GM12878 (cell line): ENCODE data around the gene ANKRD11. TPM values are rescaled to one million over a fixed set of nuclear protein-coding genes. Genes with fewer than 3 reads are reported as not detected.
A peak's percentile ranks its signal among the peaks of the same experiment; 100 is the strongest.

Experiments
- ATAC-seq: fragments of 200-7000 bp; cut with Tn5 transposase; 3 replicates; pipeline ENCODE4 v1.9.1; 2020; ENCODE audit warnings: mild to moderate bottlenecking, moderate library complexity
- BruUV-seq: library from RNA; stranded (reverse); fragments of 400-500 nt; replicated peaks from 2 replicates; lab custom pipeline; 2021; lab: Mats Ljungman, UMichigan
- CTCF ChIA-PET: fragments of 300-600 bp; sonication (Branson Sonifier 250); formaldehyde crosslinking; extraction: SDS; loops from one replicate; lab custom pipeline; 2021; ENCODE audit warnings: inconsistent platforms; lab: Yijun Ruan, JAX
- POLR2A ChIA-PET: fragments of 350-600 bp; formaldehyde crosslinking; extraction: SDS; loops from one replicate; lab custom pipeline; 2021; ENCODE audit warnings: inconsistent platforms; lab: Charles Lee
- RAD21 ChIA-PET: fragments of 300-600 bp; sonication (Branson Sonifier 250); formaldehyde crosslinking; loops from one replicate; lab custom pipeline; 2023; ENCODE audit warnings: antibody characterized with exemption; ENCODE audit not compliant: unreplicated experiment; lab: Charles Lee
- SMC1A ChIA-PET: fragments of 300-600 bp; sonication (Branson Sonifier 250); formaldehyde crosslinking; loops from one replicate; lab custom pipeline; 2023; ENCODE audit not compliant: unreplicated experiment, uncharacterized antibody; lab: Charles Lee
- DNase-seq: peaks from one replicate; pipeline ENCODE4 v3.0.0-alpha.2; 2011; ENCODE audit warnings: low read depth, low spot score
- FAIRE-seq: peaks from 3 replicates; lab custom pipeline; 2011; peaks lifted over from hg19 to GRCh38; lab: Jason Lieb, UNC
- H2AFZ ChIP-seq: 2 replicates; pipeline ENCODE4 v1.6.0; 2011; ENCODE audit warnings: low read depth, low read length, control low read depth; ENCODE audit not compliant: control insufficient read depth
- H3K27ac ChIP-seq: 2 replicates; pipeline ENCODE4 v1.5.1; 2011; ENCODE audit warnings: control low read depth; ENCODE audit not compliant: control insufficient read depth, insufficient read depth
- H3K27me3 ChIP-seq, 2 experiments: replicated peaks in 1 of 2; 2 replicates each; pipeline versions ENCODE4 v1.6.0 to v1.6.1; 2011; ENCODE audit warnings: low read length in 1 of 2; ENCODE audit not compliant: control insufficient read depth in 2 of 2, insufficient read depth in 2 of 2
- H3K36me3 ChIP-seq, 2 experiments: 2 replicates each; pipeline ENCODE4 v1.5.1; 2011; ENCODE audit warnings: low read length in 1 of 2; ENCODE audit not compliant: control insufficient read depth in 2 of 2, insufficient read depth in 2 of 2
- H3K4me1 ChIP-seq: 2 replicates; pipeline ENCODE4 v1.6.1; 2011; ENCODE audit warnings: mild to moderate bottlenecking, low read length, moderate library complexity, mixed read lengths; ENCODE audit not compliant: control insufficient read depth, insufficient read depth
- H3K4me2 ChIP-seq: 2 replicates; pipeline ENCODE4 v1.6.0; 2011; ENCODE audit warnings: control low read depth; ENCODE audit not compliant: control insufficient read depth, insufficient read depth
- H3K4me3 ChIP-seq: fragments of 200-600 bp; sonication (generic); 2 replicates; pipeline ENCODE4 v1.5.1; 2016
- H3K79me2 ChIP-seq: 2 replicates; pipeline ENCODE4 v1.6.0; 2011; ENCODE audit warnings: low read length; ENCODE audit not compliant: control insufficient read depth, insufficient read depth
- H3K9ac ChIP-seq: 2 replicates; pipeline ENCODE4 v1.8.0; 2011; ENCODE audit warnings: low read length, control low read depth, mixed read lengths; ENCODE audit not compliant: control insufficient read depth, insufficient read depth
- H3K9me3 ChIP-seq: replicated peaks from 3 replicates; pipeline ENCODE4 v1.5.1; 2011; ENCODE audit warnings: mild to moderate bottlenecking, low read length; ENCODE audit not compliant: control insufficient read depth, insufficient read depth
- H4K20me1 ChIP-seq: 2 replicates; pipeline ENCODE4 v1.6.0; 2011; ENCODE audit not compliant: control insufficient read depth, insufficient read depth
- POLR2A ChIP-seq: IDR thresholded peaks from 2 replicates; pipeline ENCODE4 v1.6.1; 2011; ENCODE audit warnings: low read depth, mild to moderate bottlenecking, low read length
- REST ChIP-seq: IDR thresholded peaks from 2 replicates; pipeline ENCODE4 v1.6.1; 2012; ENCODE audit warnings: mild to moderate bottlenecking, low read depth, low read length
- WGBS: methylation state at CpG from one replicate; pipeline ENCODE4 v1.1.6; 2016; ENCODE audit warnings: low lambda C conversion rate; ENCODE audit not compliant: insufficient replicate concordance, insufficient coverage; ENCODE audit errors: missing lambda C conversion rate; 5-methylcytosine and 5-hydroxymethylcytosine counted together
- in situ Hi-C: fragments of 300-500 bp; cut with MboI; formaldehyde crosslinking; loops from 9 replicates; pipeline ENCODE4 v1.14.3; 2018; ENCODE audit warnings: mixed read lengths
- intact Hi-C: fragments of 100-400 bp; cut with micrococcal nuclease; formaldehyde crosslinking; loops from one replicate; pipeline ENCODE4 v1.14.2; 2022; ENCODE audit not compliant: unreplicated experiment
- polyA plus RNA-seq, 11 experiments: library from polyadenylated mRNA; depleted of rRNA in 4 of 11; unstranded in 6 of 11; stranded (reverse) in 5 of 11; fragments of >200 nt; fragmentation: Nextera tagmentation in 4 of 11; fragmentation: Illumina TruSeq in 1 of 11; extraction: Ambion mirVana in 4 of 11; extraction: Trizol in 1 of 11; gene quantifications; 1 replicate in 1 of 11; 2 replicates in 10 of 11; pipeline versions ENCODE4 v1.2.1 to v1.2.3, GENCODE V29; 2011 to 2016; ENCODE audit warnings: inconsistent platforms in 2 of 11, missing spikeins in 2 of 11, low read depth in 1 of 11
- total RNA-seq, 4 experiments: library from RNA; depleted of rRNA in 3 of 4; stranded (reverse); fragments of >200 nt in 3 of 4; fragmentation: Illumina TruSeq in 1 of 4; extraction: Trizol in 1 of 4; gene quantifications; 2 replicates each; pipeline versions ENCODE4 v1.2.1 to v1.2.3, GENCODE V29; 2013 to 2021

The ANKRD11 gene
- total and polyA plus RNA-seq, 10 of the 15 experiments (the other 5 are each of a cell fraction or from before 2014, with no cell fraction given) = 5.1 to 103 (median 27.4) TPM

GRCh38 chr16:89393738-89394406 is 96.5 kb downstream of the ANKRD11 start:
- no peaks in the 10 kb centered on the region for H3K4me1 ChIP-seq
- TF ChIP-seq POLR2A (peak; percentile 45; the same call in 1 of the 2 replicates), REST (no peak)
- ATAC-seq = no peak
- ChIA-PET CTCF (no interaction called here), POLR2A (no interaction called here), RAD21 (no interaction called here), SMC1A (no interaction called here)
- H3K4me2 ChIP-seq = no peak overlapping the region
- intact Hi-C loops = no loop called here
- H3K9ac ChIP-seq = no peak overlapping the region
- no peaks in the 10 kb centered on the region for H3K9me3 ChIP-seq
- no peak for DNase-seq
- FAIRE-seq = no peak
- peaks cover 24% of the 10 kb centered on the region for H4K20me1 ChIP-seq
- BruUV-seq = no TSS peak
- 93% methylated on average over 12 of the region's 14 CpGs for WGBS
- H3K4me3 ChIP-seq = no peak overlapping the region
- in situ Hi-C loops = no loop called here
- peaks cover 81% of the 10 kb centered on the region for H3K79me2 ChIP-seq
- peaks cover 14 to 18% of the 10 kb centered on the region in 2 experiments for H3K36me3 ChIP-seq
- H2AFZ ChIP-seq = no peak overlapping the region
- H3K27me3 ChIP-seq = no peaks in the 10 kb centered on the region
- H3K27ac ChIP-seq = no peak overlapping the region
